ENCODE results near the gene KDM1B.
"Not testable (repeated sequence)": the region's sequence is repeated elsewhere in the genome, so short reads cannot be mapped to it uniquely, and the experiment has no call there.

Gene KDM1B

GRCh38 chr6:18155150-18155863 is at the start of gene KDM1B:
Gene KDM1B (plus strand): TSS chr6:18155422. CDS start chr6:18159896, 4,474 bp downstream.
- FAIRE-seq: no peak

- no peak for FAIRE-seq
Measured at GRCh38 chr6:18107061-18107460, 48.2 kb upstream of the KDM1B start.

GRCh38 chr6:18110162-18110561 is 45.1 kb upstream of the KDM1B start:
- FAIRE-seq: no peak

GRCh38 chr6:18115356-18115755 is 39.9 kb upstream of the KDM1B start:
- FAIRE-seq: no peak

- FAIRE-seq: no peak
Measured at GRCh38 chr6:18117136-18117535, 38.1 kb upstream of the KDM1B start.

- FAIRE-seq: no peak
Measured at GRCh38 chr6:18118330-18118729, 36.9 kb upstream of the KDM1B start.

GRCh38 chr6:18119236-18119635 is 36.0 kb upstream of the KDM1B start:
- FAIRE-seq: no peak

- no peak for FAIRE-seq
Measured at GRCh38 chr6:18121580-18122127, 33.6 kb upstream of the KDM1B start.

- no peak for FAIRE-seq
Measured at GRCh38 chr6:18122128-18123093, 32.8 kb upstream of the KDM1B start, which contains the start of gene NHLRC1. Gene NHLRC1 (minus strand): TSS chr6:18122677. CDS start chr6:18122606, 71 bp downstream.

- FAIRE-seq: no peak
Measured at GRCh38 chr6:18126121-18126520, 29.1 kb upstream of the KDM1B start.

GRCh38 chr6:18132346-18132745 is 22.9 kb upstream of the KDM1B start:
- FAIRE-seq: no peak

- no peak for FAIRE-seq
Measured at GRCh38 chr6:18135171-18135570, 20.1 kb upstream of the KDM1B start.

GRCh38 chr6:18136260-18136659 is 19.0 kb upstream of the KDM1B start:
- no peak for FAIRE-seq

- FAIRE-seq: no peak
Measured at GRCh38 chr6:18138906-18139305, 16.3 kb upstream of the KDM1B start.

GRCh38 chr6:18139935-18140621 is 15.1 kb upstream of the KDM1B start:
- FAIRE-seq: no peak

- FAIRE-seq: no peak
Measured at GRCh38 chr6:18141805-18142590, 13.2 kb upstream of the KDM1B start.

GRCh38 chr6:18142591-18142861 is 12.7 kb upstream of the KDM1B start:
- no peak for FAIRE-seq

GRCh38 chr6:18147160-18147559 is 8.1 kb upstream of the KDM1B start:
- no peak for FAIRE-seq

GRCh38 chr6:18147616-18148015 is 7.6 kb upstream of the KDM1B start:
- FAIRE-seq: no peak

- no peak for FAIRE-seq
Measured at GRCh38 chr6:18148304-18149025, 6.8 kb upstream of the KDM1B start.

GRCh38 chr6:18151391-18151790 is 3.8 kb upstream of the KDM1B start:
- FAIRE-seq: not testable (repeated sequence)

- FAIRE-seq: no peak
Measured at GRCh38 chr6:18151801-18152200, 3.4 kb upstream of the KDM1B start.
